ENCODE results near the gene PITPNC1. TPM values are rescaled to one million over a fixed set of nuclear protein-coding genes. Genes with fewer than 3 reads are reported as not detected.

PITPNC1 gene
- total RNA-seq, 1 donor from 2014 or later: 28.7 TPM

DNA sequence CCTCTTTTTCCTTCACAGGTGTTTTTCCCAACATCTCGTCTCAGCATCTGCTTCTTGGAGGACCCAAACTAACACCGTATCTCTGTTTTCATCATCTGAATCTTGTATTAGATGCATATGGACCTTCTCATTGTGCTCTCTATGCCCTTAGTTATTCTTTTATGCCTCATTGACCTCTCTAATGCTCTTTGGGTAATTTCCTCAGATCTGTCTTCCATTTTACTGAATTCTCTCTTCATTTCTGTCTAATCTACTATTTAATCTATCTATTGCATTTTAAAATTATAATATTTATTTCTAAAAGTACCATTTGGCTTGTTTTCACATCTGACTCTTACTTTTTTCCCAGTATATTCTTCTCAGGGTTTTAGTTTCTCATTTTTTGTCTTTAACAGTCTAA is 81.1 kb downstream of the PITPNC1 start:
- no peak for DNase-seq (ENCODE audit: low read depth)
- no peaks in the 10 kb centered on the region for H3K27me3 ChIP-seq (ENCODE audit: control insufficient read depth, insufficient read depth, low read length)
- H3K36me3 ChIP-seq (ENCODE audit: control insufficient read depth, insufficient read depth, low read length): no peaks in the 10 kb centered on the region
- FAIRE-seq: no peak
- TF ChIP-seq, protein P1, sequence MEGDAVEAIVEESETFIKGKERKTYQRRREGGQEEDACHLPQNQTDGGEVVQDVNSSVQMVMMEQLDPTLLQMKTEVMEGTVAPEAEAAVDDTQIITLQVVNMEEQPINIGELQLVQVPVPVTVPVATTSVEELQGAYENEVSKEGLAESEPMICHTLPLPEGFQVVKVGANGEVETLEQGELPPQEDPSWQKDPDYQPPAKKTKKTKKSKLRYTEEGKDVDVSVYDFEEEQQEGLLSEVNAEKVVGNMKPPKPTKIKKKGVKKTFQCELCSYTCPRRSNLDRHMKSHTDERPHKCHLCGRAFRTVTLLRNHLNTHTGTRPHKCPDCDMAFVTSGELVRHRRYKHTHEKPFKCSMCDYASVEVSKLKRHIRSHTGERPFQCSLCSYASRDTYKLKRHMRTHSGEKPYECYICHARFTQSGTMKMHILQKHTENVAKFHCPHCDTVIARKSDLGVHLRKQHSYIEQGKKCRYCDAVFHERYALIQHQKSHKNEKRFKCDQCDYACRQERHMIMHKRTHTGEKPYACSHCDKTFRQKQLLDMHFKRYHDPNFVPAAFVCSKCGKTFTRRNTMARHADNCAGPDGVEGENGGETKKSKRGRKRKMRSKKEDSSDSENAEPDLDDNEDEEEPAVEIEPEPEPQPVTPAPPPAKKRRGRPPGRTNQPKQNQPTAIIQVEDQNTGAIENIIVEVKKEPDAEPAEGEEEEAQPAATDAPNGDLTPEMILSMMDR (IDR thresholded peaks at IDR 0.05; ENCODE audit: insufficient read depth, low read length, severe bottlenecking): no peak
- no peak overlapping the region for H3K4me3 ChIP-seq (ENCODE audit: low read depth, low read length)

- FAIRE-seq: no peak
- TF ChIP-seq, protein P1 (IDR thresholded peaks at IDR 0.05; ENCODE audit: insufficient read depth, low read length, severe bottlenecking): no peak
- Histone ChIP-seq H3K4me3 (ENCODE audit: low read depth, low read length) (no peak overlapping the region), H3K27me3 (ENCODE audit: control insufficient read depth, insufficient read depth, low read length) (no peaks in the 10 kb centered on the region), H3K36me3 (ENCODE audit: control insufficient read depth, insufficient read depth, low read length) (no peaks in the 10 kb centered on the region)
- no peak for DNase-seq (ENCODE audit: low read depth)
Observed at GRCh38 chr17:67459985-67460384, 82.9 kb downstream of the PITPNC1 start.

- no peak for FAIRE-seq
Observed at GRCh38 chr17:67461228-67461780, 84.2 kb downstream of the PITPNC1 start.

GRCh38 chr17:67461876-67462275 is 84.8 kb downstream of the PITPNC1 start:
- H3K36me3 ChIP-seq (ENCODE audit: control insufficient read depth, insufficient read depth, low read length): no peaks in the 10 kb centered on the region
- no peaks in the 10 kb centered on the region for H3K27me3 ChIP-seq (ENCODE audit: control insufficient read depth, insufficient read depth, low read length)
- no peak for FAIRE-seq

More at GRCh38 chr17:67461228-67461780, 84.2 kb downstream of the PITPNC1 start:
- TF ChIP-seq, protein P1 (IDR thresholded peaks at IDR 0.05; ENCODE audit: insufficient read depth, low read length, severe bottlenecking): no peak
- H3K27me3 ChIP-seq (ENCODE audit: control insufficient read depth, insufficient read depth, low read length): no peaks in the 10 kb centered on the region
- H3K4me3 ChIP-seq (ENCODE audit: low read depth, low read length): no peak overlapping the region
- no peaks in the 10 kb centered on the region for H3K36me3 ChIP-seq (ENCODE audit: control insufficient read depth, insufficient read depth, low read length)
- no peak for DNase-seq (ENCODE audit: low read depth)

DNA sequence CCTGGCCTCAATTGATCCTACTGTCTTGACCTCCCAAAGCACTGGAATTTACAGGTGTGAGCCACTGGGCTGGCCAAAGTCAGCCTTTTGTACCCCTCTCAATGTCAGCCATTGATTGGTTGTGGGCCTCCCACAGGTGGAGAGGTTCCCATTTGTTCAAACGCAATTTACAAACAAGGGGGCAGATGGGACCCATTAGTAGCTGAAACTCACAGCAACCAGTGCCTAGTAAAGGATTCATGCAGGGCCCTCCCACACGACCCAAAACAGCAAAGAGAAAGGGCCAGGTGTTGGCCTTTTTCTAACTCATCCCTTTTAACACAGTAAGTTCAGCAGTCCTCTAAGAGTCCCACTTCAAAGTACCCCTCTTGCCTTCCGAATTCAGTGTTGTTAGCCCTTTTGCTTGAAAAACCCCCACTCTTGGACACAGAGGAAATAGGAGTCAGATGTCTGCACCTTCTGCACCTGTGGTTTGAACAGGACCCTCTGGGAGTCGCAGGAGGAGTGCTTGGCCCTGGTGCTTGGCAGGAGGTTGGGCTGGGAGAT is 89.2 kb downstream of the PITPNC1 start:
- no peak for FAIRE-seq
- DNase-seq (ENCODE audit: low read depth): no peak

More at GRCh38 chr17:67461876-67462275, 84.8 kb downstream of the PITPNC1 start:
- H3K4me3 ChIP-seq (ENCODE audit: low read depth, low read length): no peak overlapping the region
- DNase-seq (ENCODE audit: low read depth): no peak
- TF ChIP-seq, protein P1 (IDR thresholded peaks at IDR 0.05; ENCODE audit: insufficient read depth, low read length, severe bottlenecking): no peak

More for the DNA sequence above, 89.2 kb downstream of the PITPNC1 start:
- TF ChIP-seq, protein P1 (IDR thresholded peaks at IDR 0.05; ENCODE audit: insufficient read depth, low read length, severe bottlenecking): no peak
- Histone ChIP-seq H3K36me3 (ENCODE audit: control insufficient read depth, insufficient read depth, low read length) (no peaks in the 10 kb centered on the region), H3K4me3 (ENCODE audit: low read depth, low read length) (no peak overlapping the region), H3K27me3 (ENCODE audit: control insufficient read depth, insufficient read depth, low read length) (no peaks in the 10 kb centered on the region)
